GM12892 (cell line): ENCODE measurements around the gene SRP68.

Experiments used
- DNase-seq: peaks from one replicate; pipeline ENCODE4 v3.0.0; 2011; ENCODE audit not compliant: insufficient read length
- FAIRE-seq: peaks from 2 replicates; lab custom pipeline; 2011; peaks lifted over from hg19 to GRCh38; lab: Jason Lieb, UNC
- POLR2A ChIP-seq: IDR thresholded peaks from 2 replicates; pipeline ENCODE4 v1.6.1; 2011; ENCODE audit warnings: low read depth, low read length, control low read depth
- POLR2AphosphoS5 ChIP-seq: IDR thresholded peaks from 2 replicates; pipeline ENCODE4 v1.6.1; 2011; ENCODE audit warnings: low read depth, low read length, control low read depth
- TAF1 ChIP-seq: IDR thresholded peaks from 2 replicates; pipeline ENCODE4 v1.6.1; 2011; ENCODE audit warnings: low read depth, mild to moderate bottlenecking, control low read depth, low read length, borderline replicate concordance

SRP68 gene

DNA sequence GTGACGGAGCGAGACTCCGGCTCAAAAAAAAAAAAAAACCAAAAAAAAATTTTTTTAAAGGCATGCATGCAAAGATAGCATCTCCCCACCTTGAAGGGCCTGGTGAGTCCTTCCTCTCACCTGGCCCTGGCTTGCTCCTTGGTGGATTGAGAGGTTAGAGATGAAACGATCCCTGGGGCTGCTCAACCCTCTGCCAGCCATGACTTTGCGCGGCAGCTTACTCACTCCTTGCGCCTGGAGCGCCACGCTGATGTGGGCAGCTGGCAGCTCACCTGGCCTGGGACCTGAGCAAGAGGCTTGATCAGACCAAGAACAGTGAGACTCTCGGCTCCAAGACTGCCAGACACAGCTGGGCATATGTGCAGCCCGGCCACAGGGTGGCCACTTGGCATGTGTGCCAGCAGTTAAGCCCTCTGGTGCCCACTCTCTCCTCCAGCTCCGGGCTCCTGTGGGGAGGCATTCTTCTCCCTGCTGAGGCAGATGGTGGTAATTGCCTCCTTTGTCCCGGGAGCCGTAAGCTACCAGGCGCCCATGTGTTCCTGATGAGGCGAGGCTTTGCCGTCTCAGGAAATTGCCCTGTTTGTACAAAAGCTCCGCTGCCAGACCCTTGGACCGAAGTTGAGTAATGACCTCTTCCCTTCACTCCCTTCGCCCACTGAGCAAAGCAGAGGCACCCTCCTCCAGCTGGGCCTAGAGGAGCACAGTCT, 40.1 kb downstream of the SRP68 start:
- DNase-seq, result no peak
- no peak for FAIRE-seq
- TF ChIP-seq TAF1, result no peak
- TF ChIP-seq POLR2AphosphoS5, result no peak
- TF ChIP-seq POLR2A, result no peak

DNA sequence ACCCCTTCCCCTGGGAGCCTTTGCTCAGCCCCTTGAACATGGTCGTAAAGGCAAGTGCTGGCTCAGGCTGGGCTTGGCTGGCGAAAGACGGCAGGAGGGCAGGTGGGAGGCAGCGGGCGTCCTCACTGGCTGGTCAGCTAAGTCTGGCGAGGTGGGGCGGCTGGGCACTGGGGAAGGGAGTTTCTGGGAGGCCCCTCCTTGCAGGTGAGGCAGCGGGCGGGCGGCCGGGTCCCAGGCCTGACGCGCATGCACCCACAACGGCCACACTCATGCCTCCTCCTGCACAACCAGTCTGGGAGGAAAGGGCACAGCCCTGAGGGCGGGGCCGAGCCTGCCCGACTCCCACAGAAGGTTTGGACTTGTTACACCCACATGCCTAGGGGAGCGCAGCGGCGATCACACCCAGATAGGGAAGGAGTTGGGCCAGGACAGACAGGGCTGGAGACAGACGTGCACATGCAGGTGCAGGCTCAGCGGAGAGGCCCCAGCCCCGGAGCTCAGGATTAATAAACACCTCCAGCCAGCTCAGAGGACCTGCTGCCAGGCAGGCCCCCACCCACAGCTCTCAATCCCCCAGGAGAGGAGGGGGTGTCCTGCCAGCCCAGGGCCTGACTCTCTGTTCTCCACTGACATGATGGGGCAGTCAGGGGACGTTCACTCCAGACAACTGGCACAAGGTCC, 45.0 kb downstream of the SRP68 start, which contains the start of gene EVPL:
EVPL (minus strand) TSS at position 148 of the 681 bp plus-strand sequence; CDS start at position 40, 108 bp downstream.
- TF ChIP-seq POLR2A (no peak), POLR2AphosphoS5 (no peak), TAF1 (no peak)
- FAIRE-seq (no peak), DNase-seq (no peak)

DNA sequence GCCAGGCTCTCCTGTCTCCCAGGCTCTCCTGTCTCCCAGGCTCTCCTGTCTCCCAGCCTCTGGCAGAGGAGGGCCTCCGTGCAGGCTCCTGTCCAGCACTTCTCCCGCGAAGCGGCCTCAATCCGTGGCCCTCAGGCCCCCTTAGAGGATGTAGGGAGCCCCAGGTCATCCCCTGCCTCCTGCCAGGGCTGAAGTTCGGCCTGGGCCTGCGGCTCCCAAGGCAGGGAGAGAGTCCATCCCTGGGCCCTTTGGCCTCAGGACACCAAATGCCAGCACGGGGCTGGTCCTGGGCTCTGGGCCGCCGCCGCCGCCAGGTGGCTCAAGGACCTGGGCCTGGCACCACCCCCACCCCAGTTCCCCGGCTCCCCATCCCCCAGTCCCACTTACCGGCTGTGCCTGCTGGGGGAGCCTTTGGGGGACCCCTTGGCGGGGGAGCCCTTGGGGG, 45.6 kb downstream of the SRP68 start:
- DNase-seq (no peak), FAIRE-seq (no peak)
- TF ChIP-seq POLR2AphosphoS5 (no peak), POLR2A (no peak)

DNA sequence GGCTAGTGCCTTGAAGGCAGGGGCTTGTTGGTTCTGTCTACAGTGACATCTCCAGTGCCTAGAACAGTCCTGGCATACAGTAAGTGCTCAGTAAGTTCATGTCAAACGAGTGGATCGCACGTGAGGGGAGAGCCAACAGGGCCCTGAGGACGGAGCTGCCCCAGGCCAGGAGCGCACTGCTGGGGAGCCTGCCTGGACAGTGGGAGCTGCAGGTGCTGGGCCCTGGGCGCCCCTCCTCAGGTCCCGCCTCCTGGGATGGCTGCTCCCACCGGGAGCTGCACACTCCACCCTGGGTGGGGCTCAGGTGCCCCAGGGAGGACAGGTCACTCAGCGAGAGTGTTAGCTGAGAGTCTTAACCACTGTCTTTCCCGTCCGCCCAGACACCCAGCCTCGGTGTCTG, 47.0 kb downstream of the SRP68 start:
- FAIRE-seq, result no peak
- no peak for DNase-seq
- TF ChIP-seq POLR2AphosphoS5 (no peak), POLR2A (no peak)

DNA sequence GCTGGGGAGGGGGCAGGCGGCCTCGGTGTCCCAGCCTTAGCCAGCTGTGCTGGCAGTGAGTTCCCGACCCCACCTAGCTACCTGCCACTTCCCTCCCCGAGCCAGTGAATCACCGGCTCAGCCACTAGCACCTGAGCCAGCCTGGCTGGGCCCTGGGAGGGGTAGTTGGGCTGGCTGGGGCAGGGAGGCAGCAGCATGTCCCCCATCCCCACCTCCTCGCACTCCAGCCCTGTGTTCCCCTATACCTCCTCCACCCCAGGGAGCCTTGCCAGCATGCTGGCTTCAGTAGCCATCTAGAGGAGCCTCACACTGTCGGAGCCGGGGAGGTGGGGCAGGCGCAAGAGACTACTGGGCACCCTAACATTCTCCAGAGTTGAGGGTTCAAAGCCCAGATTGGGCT, 48.0 kb downstream of the SRP68 start:
- DNase-seq (no peak), FAIRE-seq (no peak)
- TF ChIP-seq TAF1 (no peak), POLR2AphosphoS5 (no peak), POLR2A (no peak)

DNA sequence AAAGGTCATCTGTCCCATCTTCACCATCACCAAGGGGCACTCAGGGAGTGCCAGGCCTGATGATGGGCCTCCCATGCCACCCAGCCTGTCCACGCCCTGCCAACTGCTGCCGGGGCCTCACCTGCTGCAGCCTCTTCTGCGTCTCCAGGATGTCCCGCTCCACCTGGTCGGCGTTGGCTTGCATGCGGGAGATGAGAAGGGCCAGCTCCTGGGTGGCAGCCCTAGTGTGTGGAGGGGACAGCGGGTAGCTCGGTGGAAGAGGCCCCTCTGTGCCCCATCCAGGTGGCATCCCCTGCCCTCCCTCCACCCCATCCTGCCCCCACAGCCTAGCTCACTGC, 48.4 kb downstream of the SRP68 start:
- no peak for FAIRE-seq
- no peak for DNase-seq
- TF ChIP-seq POLR2A (no peak), POLR2AphosphoS5 (no peak), TAF1 (no peak)

DNA sequence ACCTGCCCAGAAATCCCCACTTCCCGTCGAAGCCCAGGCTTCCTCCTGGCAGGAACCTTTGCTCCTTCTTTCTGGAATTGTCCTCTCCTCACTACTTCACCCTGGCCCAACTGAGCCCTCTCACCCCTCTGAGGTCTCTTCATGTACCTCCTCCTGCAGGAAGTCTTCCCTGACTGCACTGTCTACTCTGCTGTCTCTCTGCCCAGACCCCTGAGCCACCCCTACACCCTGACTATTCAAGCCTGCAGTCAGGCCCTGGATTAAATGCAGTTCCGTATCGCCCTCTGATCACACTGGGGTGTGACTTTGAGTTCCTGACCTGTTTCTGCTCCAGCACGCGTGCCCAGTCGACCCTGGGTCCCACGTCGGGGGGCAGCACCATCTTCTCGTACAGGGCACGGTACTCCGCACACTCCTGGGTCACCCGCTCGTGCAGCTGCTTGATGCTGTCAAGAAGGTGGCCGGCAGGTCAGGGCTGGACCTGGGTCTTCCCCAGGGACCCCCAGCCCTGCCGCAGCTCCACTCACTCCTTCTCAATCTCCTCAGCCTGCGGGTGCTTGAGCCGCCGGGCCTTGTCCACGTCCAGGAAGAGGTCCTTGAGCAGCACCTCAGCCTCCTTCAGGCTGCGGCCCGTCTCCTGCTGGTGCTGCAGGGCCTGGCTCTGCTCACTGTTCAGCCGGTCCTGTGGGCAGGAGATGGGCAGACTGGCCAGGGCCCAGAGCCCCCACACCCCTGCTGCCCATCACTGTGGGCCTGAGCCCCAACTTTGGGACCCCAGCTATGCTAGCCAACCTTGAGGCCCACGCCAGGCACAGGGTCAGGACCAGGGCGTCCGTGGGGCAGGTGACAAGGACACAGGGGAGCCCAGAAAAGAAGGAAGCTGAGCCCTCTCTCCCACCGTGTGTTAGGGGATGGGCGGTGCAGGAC, 49.1 kb downstream of the SRP68 start:
- DNase-seq (no peak), FAIRE-seq (no peak)
- TF ChIP-seq POLR2A, result no peak
- TF ChIP-seq TAF1, result no peak
- no peak for TF ChIP-seq POLR2AphosphoS5

DNA sequence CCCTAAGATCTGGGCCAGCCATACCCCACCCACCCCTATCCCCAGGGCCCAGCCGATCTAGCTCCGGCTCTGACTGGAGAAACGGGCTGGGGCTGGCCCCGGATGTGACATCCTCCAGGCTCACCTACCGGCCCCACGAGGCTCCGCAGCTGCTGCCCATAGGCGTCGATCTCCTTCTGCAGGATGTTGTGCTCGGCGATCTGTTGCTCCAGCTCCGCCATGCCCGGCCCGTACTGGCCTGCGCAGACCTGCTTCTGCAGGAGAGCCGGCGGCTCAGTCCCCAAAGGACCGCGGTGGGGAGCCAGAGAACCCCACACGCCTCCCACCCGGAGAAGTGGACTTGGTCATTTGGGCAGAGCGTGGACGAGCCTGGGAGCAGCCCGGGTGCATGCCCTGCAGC, 50.0 kb downstream of the SRP68 start:
- no peak for TF ChIP-seq POLR2A
- DNase-seq (no peak), FAIRE-seq (no peak)

DNA sequence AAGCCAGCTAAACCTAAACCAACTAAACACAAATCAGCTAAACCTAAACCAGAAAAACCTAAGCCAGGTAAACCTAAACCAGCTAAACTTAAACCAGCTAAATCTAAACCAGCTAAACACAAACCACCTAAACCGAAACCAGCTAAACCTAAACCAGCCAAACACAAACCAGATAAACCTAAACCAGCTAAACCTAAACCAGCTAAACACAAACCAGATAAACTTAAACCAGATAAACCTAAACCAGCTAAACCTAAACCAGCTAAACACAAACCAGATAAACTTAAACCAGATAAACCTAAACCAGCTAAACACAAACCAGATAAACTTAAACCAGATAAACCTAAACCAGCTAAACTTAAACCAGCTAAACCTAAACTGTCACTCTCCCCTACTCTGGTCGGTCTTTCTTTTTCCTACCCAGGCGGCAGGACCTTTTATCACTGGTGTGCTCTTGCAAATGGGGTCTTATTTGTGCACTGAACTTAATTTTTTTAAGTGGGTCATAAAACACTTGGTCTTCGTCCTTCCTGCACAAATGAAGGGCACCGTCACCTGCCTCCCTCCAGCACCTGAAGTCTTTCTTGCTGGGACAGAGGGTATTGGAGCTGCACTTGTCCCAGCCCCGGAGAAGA, 52.4 kb downstream of the SRP68 start:
- no peak for TF ChIP-seq POLR2A
- no peak for TF ChIP-seq POLR2AphosphoS5
- no peak for TF ChIP-seq TAF1
- DNase-seq (no peak), FAIRE-seq (peak; percentile 40)

DNA sequence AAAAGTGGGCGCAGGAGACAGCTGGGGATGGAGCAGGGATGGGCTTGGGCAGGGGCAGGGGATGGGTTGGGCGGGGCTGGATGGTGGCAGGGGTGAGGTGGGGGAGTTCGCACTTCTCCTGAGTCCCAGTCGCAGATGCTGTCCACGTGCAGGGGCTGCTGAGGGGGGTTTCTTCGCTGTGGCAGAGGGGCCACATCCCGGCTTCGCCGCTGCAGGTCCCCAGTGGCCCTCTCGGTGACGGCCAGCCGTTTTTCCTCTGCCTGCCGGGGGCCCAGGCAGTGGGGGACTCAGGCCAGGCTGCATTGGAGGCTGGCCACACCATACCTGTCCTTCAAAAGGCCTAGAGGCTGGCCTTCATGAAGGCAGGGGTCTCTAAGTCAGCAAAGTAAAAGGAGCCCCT, 53.5 kb downstream of the SRP68 start:
- DNase-seq, result no peak
- FAIRE-seq, result no peak
- TF ChIP-seq POLR2A (no peak), POLR2AphosphoS5 (no peak), TAF1 (no peak)

DNA sequence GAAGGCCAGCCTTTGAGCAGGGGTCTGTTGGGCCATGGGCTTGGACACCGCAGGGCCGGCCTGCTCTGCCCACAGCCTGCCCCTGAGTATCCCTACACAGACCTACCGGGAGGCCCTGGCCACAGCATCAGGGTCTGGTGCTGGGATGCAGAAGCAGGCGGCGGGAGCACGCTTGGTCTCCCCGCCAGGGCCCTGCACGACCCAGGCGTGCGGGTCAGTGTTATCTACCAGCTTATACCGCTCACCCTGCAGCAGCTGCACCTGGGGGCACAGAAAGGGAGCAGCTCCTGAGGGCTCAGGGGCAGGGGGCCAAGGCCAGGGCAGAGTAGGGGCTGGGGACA, 54.0 kb downstream of the SRP68 start:
- DNase-seq, result no peak
- FAIRE-seq, result no peak
- no peak for TF ChIP-seq POLR2AphosphoS5
